GM12801 (cell line): ENCODE results near the gene CEP170B.

Source experiments
- CTCF ChIP-seq: IDR thresholded peaks from one replicate; pipeline ENCODE4 v1.5.1; 2011; ENCODE audit warnings: control low read depth; ENCODE audit not compliant: insufficient read length; ENCODE audit errors: extremely low read depth

The CEP170B gene

DNA sequence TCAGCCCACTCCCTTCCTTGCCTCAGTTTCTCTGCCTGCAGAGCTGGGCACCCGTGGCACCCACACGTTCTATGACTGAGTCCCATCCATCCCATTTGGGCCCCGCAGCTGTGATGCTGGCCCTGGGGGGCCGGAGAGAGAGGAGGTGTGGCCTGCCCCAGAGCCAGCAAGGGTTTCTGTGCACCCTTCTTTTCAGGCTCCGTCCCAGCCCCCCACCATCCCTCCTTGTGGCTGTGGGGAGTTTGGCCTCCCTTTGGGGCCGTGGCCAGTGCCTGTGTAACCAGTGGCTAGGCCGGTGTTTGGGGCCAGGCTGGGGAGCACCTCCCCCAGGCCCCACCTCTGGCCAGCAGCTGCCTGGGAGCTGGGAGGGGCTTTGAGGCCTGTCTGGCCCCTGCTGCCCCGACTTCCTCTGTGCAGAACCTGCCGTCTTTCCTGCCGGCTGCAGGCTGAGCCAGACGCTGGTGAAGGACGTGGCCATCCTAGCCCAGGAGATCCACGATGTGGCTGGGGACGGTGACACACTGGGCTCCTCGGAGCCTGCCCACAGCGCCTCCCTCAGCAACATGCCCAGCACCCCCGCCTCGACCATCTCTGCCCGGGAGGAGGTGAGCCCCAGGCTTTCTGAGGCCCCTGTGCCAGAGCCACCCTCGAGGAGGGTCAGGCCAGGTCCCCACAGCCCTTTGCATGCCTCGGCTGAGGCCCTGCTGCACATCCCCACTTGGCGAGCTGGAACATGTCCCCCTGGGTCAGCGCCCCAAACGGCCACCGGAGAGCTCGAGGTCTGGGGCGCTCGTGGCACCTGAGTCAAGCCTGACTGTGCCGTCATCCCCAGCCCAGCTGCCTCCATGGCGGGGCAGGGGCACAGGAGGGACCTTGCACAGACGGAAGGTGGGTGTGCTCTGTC, 27.7 kb downstream of the CEP170B start:
- no peak for TF ChIP-seq CTCF

- TF ChIP-seq CTCF, result no peak
Measured at GRCh38 chr14:104893435-104894207, 28.6 kb downstream of the CEP170B start.

DNA sequence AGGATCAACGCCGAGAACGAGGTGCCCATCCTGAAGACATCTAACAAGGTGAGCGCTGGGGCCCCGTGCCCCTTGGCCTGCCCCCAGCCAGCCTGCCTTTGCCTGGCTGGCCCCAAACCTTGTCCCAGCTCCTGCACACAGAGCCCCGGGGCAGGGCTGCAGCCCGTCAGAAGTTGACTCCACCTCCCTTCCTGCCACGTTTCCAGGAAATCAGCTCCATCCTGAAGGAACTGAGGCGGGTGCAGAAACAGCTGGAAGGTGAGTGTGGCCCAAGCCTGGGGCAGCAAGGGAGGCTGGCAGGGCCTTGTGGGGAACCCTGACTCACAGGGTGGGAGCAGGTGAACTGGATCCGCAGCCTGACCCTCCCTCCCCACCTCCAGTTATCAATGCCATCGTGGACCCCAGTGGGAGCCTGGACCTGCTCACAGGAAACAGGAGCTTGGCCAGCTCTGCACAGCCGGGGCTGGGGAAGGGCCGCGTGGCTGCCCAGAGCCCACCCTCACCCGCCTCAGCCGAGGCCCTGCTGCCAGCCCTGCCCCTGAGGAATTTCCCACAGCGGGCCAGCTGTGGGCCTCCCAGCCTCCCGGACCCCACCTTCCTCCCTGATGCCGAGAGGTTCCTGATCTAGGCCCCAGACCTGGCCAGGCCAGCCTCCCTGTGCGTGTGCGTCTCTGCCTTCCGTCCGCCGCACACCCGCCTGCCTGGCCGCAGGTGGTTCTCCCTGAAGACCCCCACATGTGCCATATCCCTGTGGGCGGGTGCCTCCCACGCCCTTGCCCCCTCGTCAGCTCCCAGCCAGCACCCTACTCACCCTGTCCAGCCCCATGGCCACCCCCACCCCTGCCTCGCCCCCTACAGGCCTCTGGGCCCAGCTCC, 29.5 kb downstream of the CEP170B start:
- no peak for TF ChIP-seq CTCF

DNA sequence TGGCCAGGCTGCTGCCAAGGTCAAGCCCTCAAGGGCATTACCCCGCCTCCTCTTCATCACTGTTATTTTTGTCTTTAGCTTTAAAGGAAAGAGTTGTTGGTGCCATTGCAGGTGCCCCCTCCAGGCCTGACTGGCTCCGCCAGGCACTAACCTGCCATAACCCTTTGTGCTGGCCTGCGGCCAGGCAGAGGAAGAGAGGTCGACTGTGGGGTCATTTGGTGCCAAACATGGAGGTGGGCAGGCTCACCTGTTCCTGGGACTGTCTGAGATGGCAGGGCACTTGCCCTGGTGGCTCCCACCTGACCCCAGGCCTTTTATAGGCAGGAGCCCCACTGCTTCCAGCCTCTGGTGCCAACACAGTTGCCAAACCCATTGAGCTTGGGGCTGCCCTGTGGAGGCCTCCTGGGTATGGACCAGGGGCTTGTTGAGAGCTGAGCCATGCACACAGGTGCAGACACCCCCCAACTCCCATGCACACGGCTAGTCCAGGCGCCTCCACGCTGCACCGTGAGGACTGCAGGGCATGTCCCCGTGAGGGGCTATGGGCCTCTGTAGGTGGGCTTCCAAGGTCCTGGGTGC, 30.2 kb downstream of the CEP170B start:
- no peak for TF ChIP-seq CTCF

DNA sequence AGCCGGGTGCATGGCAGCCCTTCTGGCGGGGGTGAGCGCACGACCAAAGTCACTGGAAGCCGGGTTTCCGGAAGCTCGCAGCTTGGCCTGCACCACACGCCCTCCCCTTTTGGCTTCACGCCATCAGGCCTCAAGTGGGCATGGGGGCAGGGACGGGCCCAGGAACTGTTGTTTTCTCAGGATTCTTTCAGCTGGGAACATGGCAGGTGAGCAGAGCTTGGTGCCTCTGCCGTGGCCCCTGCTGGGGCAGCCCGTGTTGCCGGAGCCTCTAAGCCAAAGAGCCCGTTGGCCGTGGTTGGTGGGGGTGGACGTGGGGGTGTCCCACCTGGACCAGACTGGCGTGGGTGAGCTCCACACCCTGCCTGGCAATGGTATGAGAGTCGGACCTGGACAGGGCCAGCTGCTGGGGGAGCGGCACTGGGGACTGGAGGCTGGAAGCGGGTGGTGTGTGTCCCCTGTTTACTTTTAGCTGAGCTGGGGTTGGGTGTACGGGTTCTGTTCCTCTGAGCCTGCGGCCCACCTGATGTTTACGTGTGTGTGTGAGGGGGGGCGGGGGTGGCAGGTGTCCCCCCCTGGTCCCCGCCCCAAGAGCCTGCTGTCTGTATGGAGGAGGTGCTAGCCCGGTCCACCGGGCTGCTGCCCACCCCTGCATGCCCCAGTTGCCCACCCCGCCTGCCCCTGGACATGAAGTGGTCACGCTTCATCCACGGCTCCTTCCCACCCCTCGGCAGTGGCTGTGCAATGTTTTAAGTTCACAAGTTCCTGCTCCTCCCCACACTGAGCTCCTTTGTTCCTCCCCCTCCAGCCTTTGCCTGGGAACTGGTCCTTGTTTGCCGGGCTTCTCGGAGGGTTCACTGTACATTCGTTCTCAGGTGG, 31.0 kb downstream of the CEP170B start:
- TF ChIP-seq CTCF, result no peak

GRCh38 chr14:104897330-104898194, 32.5 kb downstream of the CEP170B start:
- no peak for TF ChIP-seq CTCF
